AG04450 (cell line): Measurements from ENCODE around the gene PIPOX. TPM values are rescaled to one million over a fixed set of nuclear protein-coding genes. Genes with fewer than 3 reads are reported as not detected.

Source experiments
- CTCF ChIA-PET: fragments of 300-600, 350-600 bp; formaldehyde crosslinking; extraction: SDS; loops from one replicate; lab custom pipeline; 2022; ENCODE audit warnings: antibody characterized with exemption, inconsistent platforms; lab: Charles Lee
- POLR2A ChIA-PET: fragments of 350-600 bp; formaldehyde crosslinking; extraction: SDS; loops from one replicate; lab custom pipeline; 2021; ENCODE audit warnings: antibody characterized with exemption, inconsistent platforms; lab: Yijun Ruan, JAX
- DNase-seq: peaks from one replicate; pipeline ENCODE4 v3.0.0-alpha.2; 2011; ENCODE audit warnings: low read depth, low spot score
- H3K27ac ChIP-seq: one replicate; pipeline ENCODE4 v1.5.1; 2012; ENCODE audit warnings: low read depth, low read length, control low read depth
- H3K27me3 ChIP-seq: one replicate; pipeline ENCODE4 v1.6.0; 2012; ENCODE audit warnings: low read length; ENCODE audit not compliant: control insufficient read depth, insufficient read depth
- H3K4me3 ChIP-seq: 2 replicates; pipeline ENCODE4 v1.5.1; 2011; ENCODE audit warnings: mild to moderate bottlenecking, low read depth, low read length, control low read depth
- H3K9me3 ChIP-seq: 2 replicates; pipeline ENCODE4 v1.5.1; 2012; ENCODE audit warnings: low read length; ENCODE audit not compliant: control insufficient read depth, insufficient read depth
- polyA plus RNA-seq: library from polyadenylated mRNA; depleted of rRNA; stranded (reverse); fragments of >200 nt; gene quantifications from 2 replicates; pipeline ENCODE4 v1.2.3, GENCODE V29; 2011
- TF ChIP-seq, protein P1 (sequence below): IDR thresholded peaks from 2 replicates; pipeline ENCODE4 v1.5.1; 2011; ENCODE audit warnings: low read depth, low read length, control low read depth, inconsistent platforms

The PIPOX gene
- polyA plus RNA-seq, 1 experiment, result 0.79 TPM

DNA sequence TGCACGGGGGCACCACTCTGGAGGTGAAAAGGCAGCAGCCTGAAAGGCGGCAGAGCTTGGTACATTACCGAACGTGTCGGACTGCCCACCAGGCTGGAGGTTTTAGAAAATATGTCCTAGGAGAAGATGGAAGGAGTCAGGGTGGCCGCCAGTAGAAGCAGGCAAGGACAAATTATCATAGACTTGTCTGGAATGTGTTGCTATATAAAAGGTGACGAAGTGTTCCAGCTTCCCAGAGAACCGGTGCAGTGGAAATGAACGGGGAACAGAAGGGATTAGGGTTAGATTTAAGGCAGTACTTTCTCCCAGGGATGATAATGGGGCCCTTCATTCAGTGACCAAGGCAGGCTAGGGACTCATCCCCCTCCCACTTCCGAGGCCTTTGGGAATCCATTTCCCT lies 27.4 kb downstream of the PIPOX start:
- H3K27me3 ChIP-seq, result peaks cover 20% of the 10 kb centered on the region
- ChIA-PET POLR2A (interaction anchor here (0.5 to 1.0 kb wide), 2 partner anchors 224 to 341 kb away, joined by 3 to 5 read pairs; partner anchors contain the start of gene NUFIP2), CTCF (no interaction called here)
- DNase-seq, result no peak
- H3K4me3 ChIP-seq, result no peak overlapping the region
- TF ChIP-seq, protein P1, sequence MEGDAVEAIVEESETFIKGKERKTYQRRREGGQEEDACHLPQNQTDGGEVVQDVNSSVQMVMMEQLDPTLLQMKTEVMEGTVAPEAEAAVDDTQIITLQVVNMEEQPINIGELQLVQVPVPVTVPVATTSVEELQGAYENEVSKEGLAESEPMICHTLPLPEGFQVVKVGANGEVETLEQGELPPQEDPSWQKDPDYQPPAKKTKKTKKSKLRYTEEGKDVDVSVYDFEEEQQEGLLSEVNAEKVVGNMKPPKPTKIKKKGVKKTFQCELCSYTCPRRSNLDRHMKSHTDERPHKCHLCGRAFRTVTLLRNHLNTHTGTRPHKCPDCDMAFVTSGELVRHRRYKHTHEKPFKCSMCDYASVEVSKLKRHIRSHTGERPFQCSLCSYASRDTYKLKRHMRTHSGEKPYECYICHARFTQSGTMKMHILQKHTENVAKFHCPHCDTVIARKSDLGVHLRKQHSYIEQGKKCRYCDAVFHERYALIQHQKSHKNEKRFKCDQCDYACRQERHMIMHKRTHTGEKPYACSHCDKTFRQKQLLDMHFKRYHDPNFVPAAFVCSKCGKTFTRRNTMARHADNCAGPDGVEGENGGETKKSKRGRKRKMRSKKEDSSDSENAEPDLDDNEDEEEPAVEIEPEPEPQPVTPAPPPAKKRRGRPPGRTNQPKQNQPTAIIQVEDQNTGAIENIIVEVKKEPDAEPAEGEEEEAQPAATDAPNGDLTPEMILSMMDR, result no peak
- H3K9me3 ChIP-seq, result no peaks in the 10 kb centered on the region
- H3K27ac ChIP-seq, result no peak overlapping the region

DNA sequence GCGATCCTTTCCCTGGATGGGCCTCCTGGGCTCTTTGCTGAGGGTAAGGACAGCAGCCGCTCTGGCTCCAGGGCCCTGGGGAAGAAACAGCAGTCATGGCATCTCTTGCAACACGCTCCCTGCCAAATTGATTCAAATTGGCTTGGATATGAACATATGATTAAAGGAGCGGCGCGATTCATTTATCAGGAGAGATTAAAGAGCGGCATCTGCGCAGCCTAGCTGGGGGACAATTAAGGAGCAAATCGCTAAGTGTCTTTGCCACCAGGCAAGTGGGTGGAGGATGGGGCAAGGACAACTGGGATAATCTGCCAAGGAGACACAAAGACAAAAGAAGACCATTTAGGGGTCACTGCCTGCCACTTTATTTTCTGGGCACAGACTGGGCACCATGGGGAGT lies 27.8 kb downstream of the PIPOX start:
- DNase-seq, result no peak
- no peaks in the 10 kb centered on the region for H3K9me3 ChIP-seq
- no peak overlapping the region for H3K27ac ChIP-seq
- POLR2A ChIA-PET, result no interaction called here
- TF ChIP-seq, protein P1, result no peak
- peaks cover 19% of the 10 kb centered on the region for H3K27me3 ChIP-seq
- H3K4me3 ChIP-seq, result no peak overlapping the region
- CTCF ChIA-PET, result no interaction called here

DNA sequence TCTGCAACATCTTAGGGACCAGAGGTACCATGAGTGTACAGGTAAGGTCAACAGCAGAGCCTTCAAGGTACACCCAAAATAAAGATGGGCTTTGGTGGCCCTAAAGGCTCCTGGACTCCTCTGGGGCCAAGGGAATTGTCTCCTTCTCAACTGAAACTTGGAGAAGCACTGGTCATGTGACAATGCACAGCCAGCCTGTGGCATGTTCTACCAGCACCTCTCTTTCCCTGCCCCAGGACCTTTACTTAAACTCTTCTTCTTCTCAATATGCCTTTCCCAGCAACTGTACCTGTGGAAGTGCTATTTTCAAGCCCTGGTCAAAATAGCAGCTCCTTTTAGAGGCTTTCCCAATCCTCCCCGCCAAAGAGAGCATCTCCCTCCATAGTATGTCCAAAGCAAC lies 28.4 kb downstream of the PIPOX start:
- DNase-seq, result no peak
- no peak overlapping the region for H3K27ac ChIP-seq
- H3K27me3 ChIP-seq, result peaks cover 13% of the 10 kb centered on the region
- POLR2A ChIA-PET, result no interaction called here
- CTCF ChIA-PET, result interaction anchor here (1.2 kb wide), 1 partner anchor 105 kb away, joined by 3 read pairs; no protein-coding TSS in a partner anchor
- H3K4me3 ChIP-seq, result no peak overlapping the region
- TF ChIP-seq, protein P1, result no peak
- no peaks in the 10 kb centered on the region for H3K9me3 ChIP-seq

DNA sequence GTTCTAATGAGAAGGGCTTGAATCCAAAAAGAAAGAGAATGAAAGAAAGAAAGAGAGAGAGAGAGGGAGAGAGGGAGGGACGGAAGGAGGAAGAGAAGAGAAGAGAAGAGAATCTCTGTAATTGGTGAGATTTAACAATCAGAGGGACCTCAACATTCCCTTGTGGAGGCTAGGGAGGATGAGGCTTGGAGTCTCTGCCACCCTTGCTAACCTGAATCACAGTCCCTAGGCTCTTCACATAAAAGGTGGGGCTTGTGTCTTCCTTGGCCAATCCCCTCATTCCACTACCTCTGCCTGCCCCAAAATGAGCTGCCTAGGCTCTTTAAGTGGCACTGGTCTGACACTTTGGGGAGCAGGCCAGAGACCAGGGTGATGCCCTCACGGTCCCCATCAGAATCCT lies 30.1 kb downstream of the PIPOX start:
- Histone ChIP-seq H3K4me3 (no peak overlapping the region), H3K27ac (no peak overlapping the region), H3K27me3 (peaks cover 11% of the 10 kb centered on the region), H3K9me3 (no peaks in the 10 kb centered on the region)
- ChIA-PET CTCF (interaction anchor here (0.7 to 0.9 kb wide), 2 partner anchors 107 to 118 kb away, joined by 3 read pairs; no protein-coding TSS in a partner anchor), POLR2A (no interaction called here)
- TF ChIP-seq, protein P1, result no peak
- DNase-seq, result no peak

DNA sequence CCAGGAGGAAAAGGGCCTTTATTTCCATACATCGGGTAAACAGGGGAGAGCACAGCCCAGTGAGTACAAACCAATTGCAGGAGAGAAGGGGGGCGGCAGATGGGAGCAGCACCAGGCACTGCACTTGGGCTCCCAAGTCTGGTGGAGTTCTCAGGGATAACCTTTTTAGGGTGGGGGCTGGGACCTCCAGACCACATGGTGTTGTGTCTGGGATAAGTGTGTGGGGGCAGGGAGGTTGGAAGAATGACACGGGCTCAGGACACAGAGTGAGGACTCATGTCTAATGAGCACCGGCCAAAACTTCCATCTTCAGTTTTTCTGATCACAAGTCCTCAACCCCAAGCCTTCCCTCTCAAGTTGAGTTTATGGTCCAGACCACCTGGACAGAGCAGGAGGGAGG lies 30.6 kb downstream of the PIPOX start:
- TF ChIP-seq, protein P1, result no peak
- CTCF ChIA-PET, result interaction anchor here (0.9 kb wide), 1 partner anchor 108 kb away, joined by 3 read pairs; no protein-coding TSS in a partner anchor
- Histone ChIP-seq H3K4me3 (no peak overlapping the region), H3K9me3 (no peaks in the 10 kb centered on the region), H3K27ac (no peak overlapping the region), H3K27me3 (peaks cover 11% of the 10 kb centered on the region)
- POLR2A ChIA-PET, result no interaction called here
- DNase-seq, result no peak
